ENCODE measurements around the gene SLC6A6. TPM values are rescaled to one million over a fixed set of nuclear protein-coding genes. Genes with fewer than 3 reads are reported as not detected.

The SLC6A6 gene
- total and polyA plus RNA-seq, 12 donors, result 10.6 to 197 (median 85.6) TPM

GRCh38 chr3:14522129-14522691 lies 119.8 kb downstream of the SLC6A6 start:
- H3K9me3 ChIP-seq (replicated peaks in 1 of 3), result no peaks in the 10 kb centered on the region
- 60 to 69% (median 67%) methylated on average over 10 to 16 of the region's 16 CpGs for WGBS, 4 donors
- no peaks in the 10 kb centered on the region for H3K36me3 ChIP-seq (replicated peaks in 1 of 2)
- no peak for TF ChIP-seq POLR2A (IDR thresholded peaks at IDR 0.05)
- no peak for TF ChIP-seq CTCF (IDR thresholded peaks at IDR 0.05)
- no peak overlapping the region for H3K27ac ChIP-seq
- DNase-seq, result peak in 1 of 7 donors; percentile 11
- no peak overlapping the region for H3K4me3 ChIP-seq
- intact Hi-C loops (cut with DNase I), result no loop called here
- peaks cover 0 to 14% of the 10 kb centered on the region in 2 donors for H3K4me1 ChIP-seq (replicated peaks in 1 of 2)
- H3K27me3 ChIP-seq, result no peaks in the 10 kb centered on the region

DNA sequence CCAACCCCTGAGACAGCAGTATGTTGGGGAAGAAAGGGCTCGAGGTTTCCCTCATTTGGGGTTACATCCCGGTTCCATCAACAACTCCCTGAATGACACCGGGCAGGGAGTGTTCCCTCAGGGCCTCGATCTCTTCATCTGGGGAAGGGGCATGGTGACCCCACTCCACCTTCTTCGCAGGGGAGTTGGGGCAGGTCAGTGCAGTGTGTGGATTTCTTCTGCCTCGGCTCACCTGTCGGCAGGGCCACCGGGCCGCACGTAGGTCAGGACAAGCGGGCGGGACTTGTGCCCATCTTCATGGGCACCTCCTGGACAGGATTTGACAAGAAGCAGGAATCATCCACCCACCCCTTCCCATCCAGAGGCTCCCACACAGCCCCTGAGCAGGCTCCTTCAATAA lies 120.4 kb downstream of the SLC6A6 start:
- no peak overlapping the region for H3K4me3 ChIP-seq
- H3K9me3 ChIP-seq (replicated peaks in 1 of 3), result no peaks in the 10 kb centered on the region
- H3K27ac ChIP-seq, result peak overlapping the region in 1 of 5 donors; percentile 22
- intact Hi-C loops (cut with DNase I), result no loop called here
- 93 to 97% (median 95%) methylated on average over 12 of the region's 12 CpGs for WGBS, 4 donors
- no peaks in the 10 kb centered on the region for H3K36me3 ChIP-seq (replicated peaks in 1 of 2)
- H3K27me3 ChIP-seq, result no peaks in the 10 kb centered on the region
- peaks cover 0 to 14% of the 10 kb centered on the region in 2 donors for H3K4me1 ChIP-seq (replicated peaks in 1 of 2)
- TF ChIP-seq POLR2A (IDR thresholded peaks at IDR 0.05), result no peak
- no peak for TF ChIP-seq CTCF (IDR thresholded peaks at IDR 0.05)
- DNase-seq, result peak in 1 of 7 donors; percentile 5

DNA sequence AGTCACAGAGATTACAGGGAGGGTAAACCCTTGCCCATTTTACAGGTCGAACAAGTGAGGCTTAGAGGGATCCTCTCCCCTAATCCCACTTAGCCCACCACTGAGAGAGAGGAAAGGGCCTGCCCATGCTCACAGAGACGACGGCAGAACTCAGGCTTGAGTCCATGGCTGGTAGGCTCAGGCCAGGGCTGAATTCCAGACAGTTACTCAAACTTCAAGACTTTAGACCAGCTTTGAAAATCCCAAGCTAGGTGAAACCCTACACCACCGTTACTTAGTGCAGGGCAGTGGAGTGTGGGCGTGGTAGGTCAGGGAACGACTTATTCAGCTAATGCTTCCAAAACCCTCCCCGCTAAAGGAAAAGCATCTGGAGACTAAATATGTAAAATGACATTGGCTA lies 121.4 kb downstream of the SLC6A6 start:
- no peaks in the 10 kb centered on the region for H3K36me3 ChIP-seq (replicated peaks in 1 of 2)
- H3K4me3 ChIP-seq, result no peak overlapping the region
- peak in 1 of 7 donors; percentile 8 for DNase-seq
- TF ChIP-seq POLR2A (IDR thresholded peaks at IDR 0.05), result no peak
- intact Hi-C loops (cut with DNase I), result no loop called here
- H3K4me1 ChIP-seq (replicated peaks in 1 of 2), result peaks cover 0 to 14% of the 10 kb centered on the region in 2 donors
- no peaks in the 10 kb centered on the region for H3K9me3 ChIP-seq (replicated peaks in 1 of 3)
- 67 to 86% (median 74%) methylated on average over 7 of the region's 7 CpGs for WGBS, 4 donors
- H3K27ac ChIP-seq, result no peak overlapping the region
- no peaks in the 10 kb centered on the region for H3K27me3 ChIP-seq

DNA sequence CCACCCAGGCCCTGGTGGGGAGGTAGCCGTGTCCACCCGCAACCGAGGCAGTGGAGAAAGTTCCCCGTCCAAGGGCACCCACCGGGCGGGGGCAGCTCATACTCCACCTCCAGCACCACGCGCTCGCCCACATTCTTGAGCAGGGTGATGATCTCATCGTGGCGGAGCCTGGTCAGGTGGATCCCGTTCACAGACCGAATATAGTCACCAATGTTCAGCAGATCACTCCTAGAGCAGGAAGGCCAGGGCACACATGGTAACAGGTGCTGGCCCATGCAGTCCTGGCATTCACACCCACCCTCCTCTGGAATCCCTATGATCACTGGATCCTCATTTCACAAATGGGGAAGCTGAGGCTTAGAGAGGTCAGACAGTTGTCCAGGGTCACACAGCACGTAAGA lies 121.9 kb downstream of the SLC6A6 start:
- no peaks in the 10 kb centered on the region for H3K36me3 ChIP-seq (replicated peaks in 1 of 2)
- H3K4me3 ChIP-seq, result no peak overlapping the region
- intact Hi-C loops (cut with DNase I), result no loop called here
- DNase-seq, result peak in 1 of 7 donors; percentile 14
- H3K27ac ChIP-seq, result no peak overlapping the region
- H3K27me3 ChIP-seq, result no peaks in the 10 kb centered on the region
- no peak for TF ChIP-seq CTCF (IDR thresholded peaks at IDR 0.05)
- TF ChIP-seq POLR2A (IDR thresholded peaks at IDR 0.05), result no peak
- no peaks in the 10 kb centered on the region for H3K9me3 ChIP-seq (replicated peaks in 1 of 3)
- peaks cover 0 to 14% of the 10 kb centered on the region in 2 donors for H3K4me1 ChIP-seq (replicated peaks in 1 of 2)
- 84 to 99% (median 95%) methylated on average over 2 to 14 of the region's 14 CpGs for WGBS, 4 donors
